HG03060 (cell line): ENCODE results near the gene PLCD1.
"Not testable (repeated sequence)": the region's sequence is repeated elsewhere in the genome, so short reads cannot be mapped to it uniquely, and the experiment has no call there.

Experiments used
- ATAC-seq: cut with Tn5 transposase; IDR thresholded peaks from one replicate; pipeline ENCODE4 v1.9.1; 2021; ENCODE audit warnings: low read depth, moderate number of reproducible peaks; ENCODE audit not compliant: unreplicated experiment

Gene PLCD1

DNA sequence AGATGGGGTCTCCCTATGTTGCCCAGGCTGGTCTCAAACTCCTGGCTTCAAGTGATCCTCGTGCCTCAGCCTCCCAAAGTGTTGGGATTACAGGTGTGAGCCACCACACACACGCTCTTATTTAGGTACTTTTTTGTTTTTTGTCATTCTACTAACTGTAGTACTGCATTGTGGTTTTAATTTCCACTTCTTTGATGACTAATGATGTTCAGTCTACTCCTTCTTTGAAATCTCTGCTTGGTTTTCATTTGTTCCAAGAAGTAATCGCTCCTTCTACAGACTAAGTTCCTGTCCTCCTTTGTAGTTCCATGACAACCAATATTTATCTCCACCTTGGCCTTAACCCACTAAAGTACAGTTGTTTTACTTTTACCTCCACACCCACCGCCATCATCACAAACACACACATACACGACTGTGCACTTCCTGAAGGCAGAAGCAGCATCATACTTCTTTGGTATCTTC, 9.0 kb upstream of the PLCD1 start:
- no peak for ATAC-seq

DNA sequence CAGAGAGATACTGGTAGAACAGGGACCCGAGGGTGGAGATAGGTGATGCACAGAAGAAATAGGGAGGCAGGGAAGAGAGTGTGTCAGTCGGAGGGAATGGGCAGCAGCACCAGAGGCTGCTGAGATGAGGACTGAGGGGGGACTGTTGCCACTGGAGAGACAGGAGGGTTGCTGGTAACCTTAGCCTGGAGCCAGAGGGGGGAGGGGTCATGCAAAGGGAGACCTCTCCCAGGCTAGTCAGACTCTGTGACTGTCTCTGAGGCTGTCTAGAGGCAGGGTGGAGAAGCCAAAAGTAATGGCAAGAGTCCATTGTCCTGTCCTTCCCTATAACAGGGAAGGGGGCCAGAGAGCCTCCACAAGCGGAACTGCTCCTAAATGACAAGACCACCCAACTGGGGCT, 7.5 kb upstream of the PLCD1 start:
- no peak for ATAC-seq

DNA sequence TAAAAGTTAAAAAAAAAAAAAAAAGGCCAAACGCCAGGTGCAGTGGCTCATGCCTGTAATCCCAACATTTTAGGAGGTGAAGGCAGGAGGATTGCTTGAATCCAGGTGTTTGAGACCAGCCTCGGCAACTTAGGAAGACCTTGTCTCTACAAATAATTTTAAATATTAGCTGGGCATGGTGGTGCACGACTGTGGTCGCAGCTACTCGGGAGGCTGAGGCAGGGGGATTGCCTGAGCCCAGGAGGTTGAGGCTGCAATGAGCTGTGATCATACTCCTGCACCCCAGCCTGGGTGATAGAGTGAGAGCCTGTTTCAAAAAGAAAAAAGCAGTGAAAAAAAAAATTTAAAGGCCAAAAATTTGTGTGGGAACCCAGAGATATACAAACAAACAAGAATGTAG, 6.8 kb upstream of the PLCD1 start:
- ATAC-seq = no peak

DNA sequence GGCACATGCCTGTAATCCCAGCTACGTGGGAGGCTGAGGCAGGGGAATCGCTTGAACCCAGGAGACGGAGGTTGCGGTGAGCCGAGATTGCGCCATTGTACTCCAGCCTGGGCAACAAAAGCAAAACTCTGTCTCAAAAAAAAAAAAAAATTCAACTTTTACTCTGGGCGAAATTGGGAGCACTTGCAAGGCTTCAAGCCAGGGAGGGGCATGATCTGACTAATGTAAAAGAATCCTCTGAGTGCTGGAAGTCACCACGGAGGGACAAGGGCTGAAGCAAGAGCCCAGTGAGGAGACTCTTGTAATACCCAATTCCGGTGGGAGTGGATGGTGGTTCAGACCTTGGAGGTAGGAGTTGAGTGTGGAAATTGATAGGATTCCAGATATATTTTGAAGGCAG, 4.9 kb upstream of the PLCD1 start:
- not testable (repeated sequence) for ATAC-seq

DNA sequence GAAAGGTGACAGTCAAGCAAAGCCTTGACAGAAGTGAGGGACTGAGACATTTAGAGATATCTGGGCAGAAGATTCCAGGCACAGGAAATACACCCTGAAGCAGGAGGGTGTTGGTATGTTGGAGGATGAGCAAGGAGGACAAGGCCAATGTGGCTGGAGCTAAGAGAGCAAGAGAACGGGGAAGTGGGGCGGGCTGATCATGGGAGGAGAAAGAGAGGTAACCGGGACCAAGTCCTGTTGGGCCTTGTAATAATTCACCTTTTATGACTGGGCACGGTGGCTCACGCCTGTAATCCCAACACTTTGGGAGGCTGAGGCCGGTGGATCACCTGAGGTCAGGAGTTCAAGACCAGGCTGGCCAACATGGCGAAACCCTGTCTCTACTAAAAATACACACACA, 4.1 kb upstream of the PLCD1 start:
- ATAC-seq = not testable (repeated sequence)

DNA sequence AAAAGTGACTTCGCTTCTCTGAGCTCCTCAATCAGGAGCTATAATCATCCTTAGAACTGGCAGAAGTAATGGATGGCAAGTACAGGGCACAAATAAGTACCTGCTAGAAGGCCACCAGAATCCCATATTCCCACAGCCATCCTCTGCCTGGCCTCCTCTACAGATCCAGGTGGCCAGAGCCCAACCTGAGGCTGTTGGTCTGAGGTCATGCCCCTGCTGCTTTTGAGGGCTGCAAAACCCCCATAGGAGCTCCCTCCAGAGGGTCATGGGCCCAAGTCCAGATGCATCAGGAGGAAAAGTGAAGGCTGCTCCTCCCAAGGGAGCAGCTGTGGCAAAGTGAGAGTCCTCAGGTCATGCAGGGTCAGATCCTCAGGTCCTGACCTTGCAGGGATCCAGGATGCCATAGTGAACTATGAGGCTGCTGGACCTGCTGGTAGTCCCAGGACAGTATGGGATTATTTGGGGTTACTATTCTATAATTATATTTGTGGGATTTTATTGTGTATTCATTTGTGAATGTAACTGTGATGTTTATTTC, 3.0 kb upstream of the PLCD1 start:
- no peak for ATAC-seq

DNA sequence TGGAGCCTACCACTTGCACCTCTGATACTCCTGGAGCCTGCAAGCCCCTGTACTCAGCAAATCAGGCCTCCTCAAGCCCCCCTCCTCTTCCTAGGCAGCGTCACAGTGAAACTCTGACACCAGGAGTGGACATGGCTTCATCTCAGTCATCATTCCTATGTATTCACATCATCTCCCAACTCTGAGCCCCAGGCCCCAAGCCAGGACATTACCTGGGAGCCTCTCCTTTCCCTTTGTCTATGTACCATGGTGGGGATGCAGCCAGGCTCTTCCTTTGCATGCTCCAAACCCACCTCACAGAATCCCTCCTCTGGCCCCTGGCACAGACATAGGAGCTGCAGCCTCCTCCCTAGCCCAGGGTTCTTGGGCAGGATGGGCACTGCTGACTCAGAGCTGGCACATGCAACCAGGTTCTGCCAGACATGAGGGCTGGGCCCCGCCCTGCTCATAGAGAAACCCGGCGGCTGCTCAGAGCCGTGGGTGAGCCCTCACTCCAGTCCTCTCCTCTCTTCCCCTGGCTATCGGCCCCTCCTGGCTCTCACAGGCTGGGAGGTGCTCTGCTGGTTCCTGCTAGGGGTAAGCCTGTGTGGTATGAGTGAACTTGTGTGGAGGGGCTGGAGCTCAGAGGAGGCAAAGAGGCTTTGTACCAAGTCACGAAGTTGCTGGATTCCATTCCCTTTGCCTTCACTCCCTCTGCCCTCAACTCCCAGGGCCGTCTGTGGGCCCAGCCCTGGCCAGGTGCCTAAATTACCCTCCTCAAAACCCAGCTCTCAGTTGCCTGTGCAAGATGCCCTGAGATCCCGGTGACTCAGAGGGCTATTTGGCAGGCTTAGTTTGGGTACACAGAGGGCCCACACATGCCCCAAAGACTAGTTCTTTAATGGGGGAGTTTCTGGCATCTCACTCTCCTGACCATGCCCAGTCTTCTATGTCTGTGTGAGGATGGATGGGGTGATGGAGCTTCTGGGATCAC, 1.9 kb upstream of the PLCD1 start:
- ATAC-seq = no peak

DNA sequence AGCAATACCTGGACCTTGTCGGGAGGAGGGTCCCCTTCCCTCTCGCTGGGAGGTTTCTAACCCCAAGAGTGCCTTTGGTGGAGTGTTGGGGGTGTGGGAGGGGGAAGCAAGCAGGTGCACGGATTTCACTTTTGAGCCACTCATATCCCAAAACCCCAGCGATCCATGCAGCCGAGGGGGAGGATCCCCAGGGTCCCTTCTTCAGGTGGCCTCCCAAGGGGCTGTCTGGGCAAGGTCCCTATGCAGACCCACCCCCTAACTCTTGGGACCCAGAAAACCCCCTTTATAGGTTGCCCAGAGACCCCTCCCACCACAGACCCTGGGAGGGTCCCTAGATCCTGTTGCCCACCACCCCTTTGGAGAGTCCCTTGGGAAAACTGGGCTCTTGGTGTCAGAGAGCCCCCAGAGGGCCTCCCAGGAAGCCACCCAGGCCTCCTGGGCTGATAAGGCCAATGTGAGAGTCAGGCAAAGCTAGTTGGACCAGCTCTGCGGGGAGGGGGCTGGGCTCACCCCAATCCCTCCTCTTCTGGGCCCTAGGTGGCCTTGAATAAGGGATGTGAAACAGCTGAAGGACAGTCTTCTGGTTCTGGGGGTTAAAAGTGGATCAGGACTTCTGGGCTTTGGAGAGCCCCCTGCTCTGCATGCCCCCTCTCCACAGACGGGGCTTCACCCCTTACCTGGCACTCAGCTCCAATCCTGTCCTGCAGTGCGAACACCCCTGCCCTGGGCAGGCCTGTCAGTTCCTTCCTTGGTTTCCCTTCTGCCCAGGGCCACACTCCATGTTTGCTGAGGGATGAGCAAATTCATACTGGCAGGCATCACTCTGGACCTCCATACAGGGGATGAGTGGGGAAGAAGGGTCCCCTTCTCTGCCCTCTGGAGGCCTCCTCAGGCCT, 932 bp upstream of the PLCD1 start:
- no peak for ATAC-seq

DNA sequence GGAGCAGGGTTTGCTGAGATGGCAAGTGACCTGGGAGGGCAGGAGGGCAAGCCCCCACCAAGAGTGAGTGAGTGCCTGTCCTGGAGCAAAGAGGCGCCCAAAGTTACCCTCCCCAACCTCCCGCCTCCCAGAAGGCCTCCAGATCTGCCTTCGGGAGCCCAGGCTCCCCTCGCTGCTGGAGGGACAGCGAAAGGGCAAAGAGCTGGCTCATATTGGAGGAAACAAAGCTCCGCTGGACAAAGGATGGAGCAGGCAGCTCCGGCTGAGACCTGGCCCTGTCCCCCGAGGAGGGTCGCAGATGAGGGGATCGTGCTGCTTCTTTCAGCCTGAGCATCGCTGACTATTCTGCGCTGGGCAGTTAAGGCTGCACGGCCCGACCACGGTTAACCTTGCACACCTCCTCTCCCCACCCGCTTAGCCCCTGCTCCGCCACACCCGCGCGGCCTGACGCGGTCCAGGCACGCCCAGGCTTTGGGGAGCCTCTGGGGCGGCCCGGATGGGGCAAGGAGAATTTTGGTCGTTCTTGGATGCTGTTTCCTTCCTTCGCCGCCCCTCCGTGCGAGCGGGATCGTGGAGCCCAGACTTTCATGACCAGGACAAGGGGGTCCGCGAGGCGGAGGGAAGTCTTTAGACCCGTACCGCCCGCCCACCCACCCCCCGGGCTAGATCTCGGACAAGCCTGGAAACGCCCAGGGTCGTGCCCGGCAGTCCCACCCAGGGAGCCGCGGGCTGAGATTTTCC, 651 bp downstream of the PLCD1 start:
- ATAC-seq = no peak

DNA sequence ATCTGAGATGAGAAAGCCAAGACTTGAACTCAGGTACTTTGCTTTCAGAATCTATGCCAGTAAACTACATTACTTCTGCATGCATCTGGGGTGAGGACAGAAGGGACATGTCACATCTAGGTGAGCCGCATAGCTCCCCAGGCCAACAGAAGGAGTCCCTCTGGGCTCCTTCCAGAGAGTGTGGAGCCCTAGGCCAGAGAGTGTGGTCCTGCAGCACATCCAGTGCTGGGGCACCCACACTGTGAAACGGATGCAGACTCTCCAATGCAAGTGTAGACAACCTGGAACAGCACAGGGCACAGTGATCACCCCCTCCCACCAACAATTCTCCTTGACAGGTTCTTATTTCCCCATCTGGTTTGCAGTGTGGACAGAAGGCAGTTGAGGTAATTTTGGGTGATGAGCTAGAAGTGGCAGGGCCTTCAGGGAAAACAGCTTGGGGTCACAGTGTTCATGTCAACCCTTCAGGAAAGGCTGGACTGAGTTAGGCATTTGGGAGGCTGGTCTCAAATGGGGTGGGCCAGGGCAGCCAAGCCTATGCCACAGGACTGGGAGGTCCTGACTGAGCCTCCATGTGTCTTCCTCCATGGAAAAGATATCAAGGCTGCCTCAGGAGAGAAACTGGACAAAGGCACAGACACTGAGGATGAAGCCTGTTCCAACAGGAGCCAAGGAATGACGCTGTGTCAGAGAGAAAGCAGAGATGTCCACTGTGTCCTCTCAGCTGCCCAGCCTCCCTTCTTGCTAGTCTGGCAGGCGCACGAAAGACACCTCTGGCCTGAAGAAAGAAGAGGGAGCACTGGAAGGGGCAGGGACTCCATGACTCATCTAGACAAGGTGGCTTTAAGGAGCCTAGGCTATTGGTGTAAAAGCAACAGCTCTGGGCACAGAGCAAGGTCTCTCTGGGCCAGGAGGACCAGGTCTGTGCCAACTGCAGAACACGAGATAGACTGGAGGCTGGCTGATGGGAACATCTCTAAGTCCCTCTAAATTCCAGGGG, 1.7 kb downstream of the PLCD1 start:
- no peak for ATAC-seq

DNA sequence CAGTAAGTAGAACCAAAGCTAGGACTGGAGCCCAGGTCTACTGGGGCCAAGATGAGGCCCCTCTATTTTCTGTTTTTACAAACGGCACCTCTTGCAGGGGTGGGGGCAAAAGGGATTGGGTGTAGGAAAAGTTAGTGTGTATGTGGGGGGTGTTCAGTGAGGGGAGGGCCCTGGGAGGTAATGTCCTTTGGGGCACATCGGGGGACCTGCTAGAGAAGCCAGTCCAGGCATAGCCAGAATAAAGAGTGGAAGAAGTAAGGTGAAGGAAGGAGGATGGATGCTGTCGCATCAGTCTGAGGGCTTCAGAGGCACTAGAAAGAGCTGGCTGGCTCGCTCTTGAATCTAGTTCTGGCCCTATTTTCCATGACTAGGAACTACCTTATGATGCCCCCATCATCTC, 2.6 kb downstream of the PLCD1 start:
- no peak for ATAC-seq

DNA sequence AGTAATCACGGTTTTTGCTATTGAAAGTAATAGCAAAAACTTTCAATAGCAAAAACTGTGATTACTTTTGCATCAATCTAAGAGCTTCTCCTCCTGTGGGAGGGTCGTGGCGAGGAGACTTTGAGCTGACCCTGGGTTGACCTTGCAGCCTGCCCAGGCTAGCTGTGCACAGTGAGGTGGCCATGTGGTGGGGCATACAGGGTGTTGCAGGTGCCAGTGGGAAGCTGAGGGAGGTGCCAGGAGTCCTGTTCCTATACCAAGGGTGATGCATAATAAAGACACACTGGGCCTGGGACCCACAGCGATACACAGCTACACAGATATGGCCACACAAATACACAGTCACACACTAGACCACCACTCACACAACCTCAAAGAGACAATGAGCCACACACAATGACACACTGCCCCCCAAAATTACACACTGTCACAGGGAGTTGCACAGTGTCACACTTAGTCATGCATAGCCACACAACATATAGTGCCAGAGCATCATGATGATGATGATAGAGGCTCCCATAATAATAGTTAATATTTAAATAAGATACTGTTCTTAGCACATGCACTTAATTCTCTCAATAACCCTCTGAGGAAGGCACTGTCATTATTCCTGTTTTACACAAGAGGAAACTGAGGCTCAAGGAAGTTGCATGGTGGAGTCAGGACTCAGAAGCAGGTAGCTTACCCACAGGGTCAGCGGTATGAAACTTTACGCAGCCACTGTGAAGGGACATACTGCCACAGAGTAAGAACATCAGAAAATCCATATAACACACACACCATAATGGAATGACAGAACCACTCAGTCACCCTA, 6.3 kb downstream of the PLCD1 start:
- no peak for ATAC-seq

DNA sequence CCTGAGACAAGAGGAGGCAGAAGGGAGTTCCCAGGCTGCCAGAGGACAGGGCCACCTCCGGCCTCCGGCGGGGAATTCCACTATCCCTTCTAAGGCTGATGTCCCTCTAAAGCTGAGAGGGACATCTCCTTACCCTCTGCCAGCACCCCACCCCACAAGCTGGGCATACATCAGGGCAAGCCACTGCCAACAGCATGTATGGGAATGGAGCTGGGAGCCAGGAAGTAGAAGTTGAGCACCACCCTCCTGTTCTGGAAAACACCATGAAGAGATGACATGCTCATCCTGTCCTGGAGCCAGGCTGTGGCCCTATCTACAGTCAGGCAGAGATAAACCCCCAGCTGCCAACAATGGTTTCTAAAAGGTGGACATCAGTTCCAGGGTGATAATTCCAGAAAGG, 7.1 kb downstream of the PLCD1 start:
- ATAC-seq = no peak

DNA sequence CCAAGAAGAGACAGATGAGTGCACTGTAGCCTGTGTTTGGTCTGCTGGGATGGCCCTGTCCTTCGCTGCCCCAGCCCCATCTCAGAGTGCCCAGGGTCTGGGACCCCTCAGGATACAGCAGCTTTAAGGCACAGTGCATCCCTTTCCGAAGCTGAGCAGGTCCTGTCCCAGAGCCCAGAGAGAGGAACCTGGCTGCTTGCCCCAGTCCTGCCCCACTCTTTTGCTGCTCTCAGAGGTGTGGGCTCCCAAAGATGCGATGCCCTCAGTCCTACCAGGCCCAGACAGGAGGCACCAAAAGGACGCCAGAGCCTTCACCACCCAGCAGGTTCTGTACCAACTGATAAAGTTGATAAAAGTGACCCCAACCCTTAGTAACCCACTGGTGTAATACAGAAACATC, 8.2 kb downstream of the PLCD1 start:
- ATAC-seq = no peak

DNA sequence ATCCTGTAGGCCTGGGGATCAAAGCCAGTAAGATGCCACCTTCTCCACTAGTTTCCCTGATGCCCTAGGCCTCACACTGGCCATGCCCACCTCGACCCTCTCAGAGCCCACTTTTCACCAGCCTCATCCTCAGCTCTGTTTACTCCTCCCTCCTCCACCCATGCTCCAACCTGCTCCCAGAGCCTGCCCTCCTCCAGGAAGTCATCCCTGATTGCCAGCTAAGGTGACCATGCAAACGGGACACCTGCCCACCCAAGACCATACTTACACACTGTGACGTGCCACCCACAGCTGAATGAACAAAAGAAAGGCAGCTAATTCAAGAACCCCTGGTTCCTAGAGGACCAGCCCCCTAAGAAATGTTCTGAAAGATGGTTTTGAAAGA, 9.1 kb downstream of the PLCD1 start:
- no peak for ATAC-seq

DNA sequence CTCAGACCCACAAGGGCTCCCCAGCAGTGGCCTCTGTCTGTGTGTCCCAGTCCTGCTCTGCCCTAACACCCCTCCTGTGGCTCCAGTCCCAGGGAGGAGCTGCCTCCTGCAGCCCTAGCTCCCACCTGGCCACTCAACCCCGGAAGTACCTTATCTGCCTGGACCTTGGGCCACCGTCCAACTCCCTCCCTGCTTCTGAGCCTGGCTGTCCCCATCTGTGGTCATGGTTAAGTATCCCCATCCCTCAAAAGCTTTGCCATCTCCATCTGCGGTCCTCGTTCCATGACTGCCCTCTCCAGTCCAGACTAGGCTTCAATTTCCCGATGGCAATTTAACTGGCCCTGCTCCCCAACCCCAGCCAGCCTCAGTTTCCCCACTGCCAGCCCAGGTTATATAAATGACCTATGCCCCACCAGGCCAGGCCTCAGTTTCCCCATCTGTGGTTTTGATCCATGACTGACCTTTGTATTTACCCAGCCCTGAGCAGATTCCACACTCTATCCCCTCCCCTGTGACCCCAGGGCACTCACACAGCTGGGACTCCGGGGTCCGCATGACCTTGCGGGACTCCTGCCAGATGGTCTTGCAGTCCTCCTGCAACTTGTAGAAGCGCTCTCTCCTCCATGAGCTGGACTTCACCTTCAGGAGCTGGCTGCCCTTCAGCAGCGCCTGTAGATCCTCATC, 9.6 kb downstream of the PLCD1 start:
- no peak for ATAC-seq

DNA sequence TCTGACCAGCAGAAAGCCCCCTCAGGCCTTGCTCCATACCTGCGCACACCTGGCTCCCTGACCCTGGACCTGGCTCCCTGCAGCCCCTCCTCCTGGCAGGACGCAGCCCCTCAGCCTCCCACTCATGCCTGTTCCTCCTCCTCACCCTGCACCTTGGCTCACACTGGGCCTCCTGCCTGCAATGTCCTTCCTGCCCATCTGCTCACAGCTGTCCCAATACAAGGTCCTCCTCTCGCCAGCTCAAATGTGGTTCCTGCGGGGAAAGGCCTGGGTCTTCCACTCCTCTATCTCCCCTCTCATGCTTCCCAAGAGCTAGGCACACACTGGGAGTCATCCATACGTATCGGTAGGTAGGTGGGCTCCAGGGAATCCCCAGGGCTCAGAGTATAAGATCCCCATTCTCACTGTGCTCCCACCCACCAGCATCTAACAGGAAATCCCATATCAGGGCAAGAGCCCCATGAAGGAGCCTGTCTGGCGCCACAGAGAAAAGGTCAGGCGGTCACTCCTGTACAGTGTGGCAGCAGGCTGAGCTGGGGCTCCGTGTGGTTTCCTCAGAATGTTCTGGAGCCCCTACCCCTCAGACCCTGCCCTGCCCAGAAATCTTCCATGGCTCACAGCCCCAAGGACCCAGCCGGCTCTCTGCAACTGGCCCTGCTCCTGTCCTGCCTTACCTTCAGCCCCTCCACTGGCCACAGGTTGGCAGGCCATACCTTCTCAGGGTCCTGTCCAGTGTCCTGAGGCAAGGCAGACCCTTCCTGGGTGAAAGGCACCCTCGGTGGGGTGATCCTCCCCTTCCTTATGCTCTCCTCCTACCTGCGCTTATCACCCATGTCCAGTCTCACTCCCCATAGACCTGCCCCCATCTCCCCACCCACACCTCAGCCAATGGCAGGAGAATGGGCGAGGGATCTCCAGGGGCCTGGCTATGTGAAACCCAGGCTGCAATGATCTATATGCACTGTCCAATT, 10.9 kb downstream of the PLCD1 start:
- ATAC-seq = no peak
